Loucy (cell line): ENCODE data around the gene DNAAF2.

ENCODE experiments used
- CTCF ChIP-seq: fragments of 200-600 bp; sonication (generic); conservative IDR thresholded peaks from 2 replicates; pipeline ENCODE4 v1.5.1; 2014; ENCODE audit warnings: mild to moderate bottlenecking, antibody characterized with exemption, low read length
- EZH2phosphoT487 ChIP-seq: fragments of 200-600 bp; IDR thresholded peaks from 2 replicates; pipeline ENCODE4 v1.6.1; 2018; ENCODE audit warnings: antibody characterized with exemption, mild to moderate bottlenecking, moderate library complexity, borderline replicate concordance

- TF ChIP-seq CTCF (no peak), EZH2phosphoT487 (no peak)
Measured at GRCh38 chr14:49670475-49670874, 35.4 kb upstream of the DNAAF2 start.
